Bronchial epithelial cell (primary cell): ENCODE results near the gene RASAL3. TPM values are rescaled to one million over a fixed set of nuclear protein-coding genes. Genes with fewer than 3 reads are reported as not detected.

Experiments used
- DNase-seq: peaks from one replicate; pipeline ENCODE4 v3.0.0-alpha.2; 2010; ENCODE audit warnings: low read depth
- FAIRE-seq: peaks from 2 replicates; lab custom pipeline; 2011; peaks lifted over from hg19 to GRCh38; lab: Jason Lieb, UNC
- H3K27me3 ChIP-seq: 2 replicates; pipeline ENCODE4 v1.5.1; 2011; ENCODE audit warnings: low read length; ENCODE audit not compliant: control insufficient read depth, insufficient read depth
- H3K36me3 ChIP-seq: 2 replicates; pipeline ENCODE4 v1.5.1; 2011; ENCODE audit warnings: low read length; ENCODE audit not compliant: control insufficient read depth, insufficient read depth
- H3K4me3 ChIP-seq: 2 replicates; pipeline ENCODE4 v1.5.1; 2011; ENCODE audit warnings: mild to moderate bottlenecking, low read depth, low read length, control low read depth
- CTCF ChIP-seq: IDR thresholded peaks from 2 replicates; pipeline ENCODE4 v1.5.1; 2011; ENCODE audit warnings: mild to moderate bottlenecking, moderate library complexity, low read length, control low read depth, inconsistent platforms; ENCODE audit not compliant: insufficient read depth, severe bottlenecking
- total RNA-seq: library from RNA; depleted of rRNA; stranded (reverse); fragments of >200 nt; gene quantifications from 2 replicates; pipeline ENCODE4 v1.2.1, GENCODE V29; 2014

The RASAL3 gene
- total RNA-seq, 1 donor from 2014 or later, result not detected

- H3K4me3 ChIP-seq, result no peak overlapping the region
- TF ChIP-seq CTCF, result no peak
- no peaks in the 10 kb centered on the region for H3K36me3 ChIP-seq
- no peak for FAIRE-seq
- H3K27me3 ChIP-seq, result peaks cover 12% of the 10 kb centered on the region
- DNase-seq, result no peak
Observed at GRCh38 chr19:15468675-15469512, 4.5 kb upstream of the RASAL3 start.

- no peak overlapping the region for H3K4me3 ChIP-seq
- no peaks in the 10 kb centered on the region for H3K36me3 ChIP-seq
- DNase-seq (no peak), FAIRE-seq (no peak)
- peaks cover 12% of the 10 kb centered on the region for H3K27me3 ChIP-seq
- TF ChIP-seq CTCF, result no peak
Observed at GRCh38 chr19:15467734-15468214, 3.4 kb upstream of the RASAL3 start.

GRCh38 chr19:15466851-15467733 lies 2.7 kb upstream of the RASAL3 start:
- H3K27me3 ChIP-seq, result peaks cover 12% of the 10 kb centered on the region
- TF ChIP-seq CTCF, result no peak
- no peak for FAIRE-seq

GRCh38 chr19:15463861-15464371 lies 428 bp downstream of the RASAL3 start:
- no peak for DNase-seq
- H3K27me3 ChIP-seq, result peaks cover 1% of the 10 kb centered on the region
- no peak for FAIRE-seq
- TF ChIP-seq CTCF, result no peak
- no peak overlapping the region for H3K4me3 ChIP-seq
- H3K36me3 ChIP-seq, result no peaks in the 10 kb centered on the region

More at GRCh38 chr19:15466851-15467733, 2.7 kb upstream of the RASAL3 start:
- DNase-seq, result peak; percentile 80
- no peak overlapping the region for H3K4me3 ChIP-seq
- H3K36me3 ChIP-seq, result no peaks in the 10 kb centered on the region

GRCh38 chr19:15461694-15462093 lies 2.6 kb downstream of the RASAL3 start:
- FAIRE-seq, result no peak
- TF ChIP-seq CTCF, result no peak
- Histone ChIP-seq H3K27me3 (peaks cover 9% of the 10 kb centered on the region), H3K4me3 (no peak overlapping the region), H3K36me3 (no peaks in the 10 kb centered on the region)
- DNase-seq, result no peak
